ENCODE results near the gene LARP1. TPM values are rescaled to one million over a fixed set of nuclear protein-coding genes. Genes with fewer than 3 reads are reported as not detected.
A peak's percentile ranks its signal among the peaks of the same experiment; 100 is the strongest.

LARP1 gene
- total RNA-seq, 1 donor from 2014 or later, result 243 TPM

GRCh38 chr5:154779105-154779504 lies 23.9 kb downstream of the LARP1 start:
- TF ChIP-seq EZH2 (IDR thresholded peaks at IDR 0.05; ENCODE audit: insufficient read depth, low read length), result no peak
- TF ChIP-seq CTCF (IDR thresholded peaks at IDR 0.05; ENCODE audit: insufficient read depth, low read depth, low read length), result no peak
- no peak overlapping the region for H3K4me3 ChIP-seq (ENCODE audit: insufficient read depth, low read depth, low read length)
- peaks cover 2% of the 10 kb centered on the region for H3K36me3 Mint-ChIP-seq (ENCODE audit: low read depth, unreplicated experiment)
- H3K4me3 Mint-ChIP-seq (ENCODE audit: unreplicated experiment), result no peak overlapping the region
- H3K27ac ChIP-seq (ENCODE audit: low read depth, low read length), result no peak overlapping the region
- H3K9me3 ChIP-seq (ENCODE audit: insufficient read depth, low read depth, low read length), result no peaks in the 10 kb centered on the region
- no peak overlapping the region for H2AFZ ChIP-seq (ENCODE audit: low read depth, low read length)
- H3K27me3 ChIP-seq (ENCODE audit: insufficient read depth, low read length), result no peaks in the 10 kb centered on the region
- no peak overlapping the region for H3K27ac Mint-ChIP-seq (ENCODE audit: unreplicated experiment)
- H3K4me1 ChIP-seq (ENCODE audit: insufficient read depth, low read length), result peaks cover 11% of the 10 kb centered on the region
- no peaks in the 10 kb centered on the region for H3K36me3 ChIP-seq (ENCODE audit: insufficient read depth, low read length)
- H3K27me3 Mint-ChIP-seq (ENCODE audit: low read depth, unreplicated experiment), result no peaks in the 10 kb centered on the region
- H3K4me1 Mint-ChIP-seq (ENCODE audit: low read depth, unreplicated experiment), result peaks cover 38% of the 10 kb centered on the region
- DNase-seq (ENCODE audit: low read depth) (peak; percentile 89), FAIRE-seq (no peak)
- peaks cover 99% of the 10 kb centered on the region for H3K79me2 ChIP-seq (ENCODE audit: insufficient read depth, low read length)
- no peak overlapping the region for H3K9ac ChIP-seq (ENCODE audit: low read length)
- peaks cover 98% of the 10 kb centered on the region for H4K20me1 ChIP-seq (ENCODE audit: insufficient read depth, low read length)
- H3K4me2 ChIP-seq (ENCODE audit: low read length), result peak overlapping the region; percentile 32
- H3K9me3 Mint-ChIP-seq (ENCODE audit: unreplicated experiment), result peaks cover 2% of the 10 kb centered on the region

- H3K36me3 ChIP-seq (ENCODE audit: insufficient read depth, low read length), result no peaks in the 10 kb centered on the region
- peaks cover 45% of the 10 kb centered on the region for H3K4me1 Mint-ChIP-seq (ENCODE audit: low read depth, unreplicated experiment)
- H4K20me1 ChIP-seq (ENCODE audit: insufficient read depth, low read length), result peaks cover 98% of the 10 kb centered on the region
- no peak overlapping the region for H3K4me2 ChIP-seq (ENCODE audit: low read length)
- no peak overlapping the region for H2AFZ ChIP-seq (ENCODE audit: low read depth, low read length)
- no peak overlapping the region for H3K27ac ChIP-seq (ENCODE audit: low read depth, low read length)
- H3K4me3 Mint-ChIP-seq (ENCODE audit: unreplicated experiment), result no peak overlapping the region
- H3K4me1 ChIP-seq (ENCODE audit: insufficient read depth, low read length), result peaks cover 11% of the 10 kb centered on the region
- H3K4me3 ChIP-seq (ENCODE audit: insufficient read depth, low read depth, low read length), result no peak overlapping the region
- DNase-seq (ENCODE audit: low read depth) (no peak), FAIRE-seq (no peak)
- H3K27me3 ChIP-seq (ENCODE audit: insufficient read depth, low read length), result no peaks in the 10 kb centered on the region
- H3K9ac ChIP-seq (ENCODE audit: low read length), result no peak overlapping the region
- no peak for TF ChIP-seq EZH2 (IDR thresholded peaks at IDR 0.05; ENCODE audit: insufficient read depth, low read length)
- TF ChIP-seq CTCF (IDR thresholded peaks at IDR 0.05; ENCODE audit: insufficient read depth, low read depth, low read length), result no peak
- no peaks in the 10 kb centered on the region for H3K9me3 ChIP-seq (ENCODE audit: insufficient read depth, low read depth, low read length)
- peaks cover 99% of the 10 kb centered on the region for H3K79me2 ChIP-seq (ENCODE audit: insufficient read depth, low read length)
- no peaks in the 10 kb centered on the region for H3K27me3 Mint-ChIP-seq (ENCODE audit: low read depth, unreplicated experiment)
- H3K27ac Mint-ChIP-seq (ENCODE audit: unreplicated experiment), result peak overlapping the region; percentile 58
- peaks cover 2% of the 10 kb centered on the region for H3K9me3 Mint-ChIP-seq (ENCODE audit: unreplicated experiment)
- H3K36me3 Mint-ChIP-seq (ENCODE audit: low read depth, unreplicated experiment), result peaks cover 2% of the 10 kb centered on the region
These were observed 25.0 kb downstream of the LARP1 start for GRCh38 chr5:154780128-154780527.

GRCh38 chr5:154782326-154782725 lies 27.1 kb downstream of the LARP1 start:
- Histone ChIP-seq H3K27ac (ENCODE audit: low read depth, low read length) (no peak overlapping the region), H3K27me3 (ENCODE audit: insufficient read depth, low read length) (no peaks in the 10 kb centered on the region), H3K9me3 (ENCODE audit: insufficient read depth, low read depth, low read length) (no peaks in the 10 kb centered on the region), H3K4me1 (ENCODE audit: insufficient read depth, low read length) (peaks cover 11% of the 10 kb centered on the region), H3K4me2 (ENCODE audit: low read length) (no peak overlapping the region), H3K36me3 (ENCODE audit: insufficient read depth, low read length) (no peaks in the 10 kb centered on the region), H3K4me3 (ENCODE audit: insufficient read depth, low read depth, low read length) (no peak overlapping the region), H2AFZ (ENCODE audit: low read depth, low read length) (no peak overlapping the region), H3K79me2 (ENCODE audit: insufficient read depth, low read length) (peaks cover 99% of the 10 kb centered on the region), H3K9ac (ENCODE audit: low read length) (no peak overlapping the region), H4K20me1 (ENCODE audit: insufficient read depth, low read length) (peaks cover 96% of the 10 kb centered on the region)
- H3K36me3 Mint-ChIP-seq (ENCODE audit: low read depth, unreplicated experiment), result peaks cover 2% of the 10 kb centered on the region
- H3K4me3 Mint-ChIP-seq (ENCODE audit: unreplicated experiment), result peak overlapping the region; percentile 8
- DNase-seq (ENCODE audit: low read depth), result no peak
- H3K27me3 Mint-ChIP-seq (ENCODE audit: low read depth, unreplicated experiment), result no peaks in the 10 kb centered on the region
- H3K4me1 Mint-ChIP-seq (ENCODE audit: low read depth, unreplicated experiment), result peaks cover 46% of the 10 kb centered on the region
- TF ChIP-seq CTCF (IDR thresholded peaks at IDR 0.05; ENCODE audit: insufficient read depth, low read depth, low read length) (no peak), EZH2 (IDR thresholded peaks at IDR 0.05; ENCODE audit: insufficient read depth, low read length) (no peak)
- peaks cover 2% of the 10 kb centered on the region for H3K9me3 Mint-ChIP-seq (ENCODE audit: unreplicated experiment)
- H3K27ac Mint-ChIP-seq (ENCODE audit: unreplicated experiment), result peak overlapping the region; percentile 18
- no peak for FAIRE-seq

Data from astrocyte (in vitro differentiated cells and primary cell).